K562 (cell line): Measurements from ENCODE around the gene PACRG. TPM values are rescaled to one million over a fixed set of nuclear protein-coding genes. Genes with fewer than 3 reads are reported as not detected.

Experiments
- ATF7 ChIP-seq: fragments of 450-650 bp; IDR thresholded peaks from 2 replicates; pipeline ENCODE4 v1.7.1; 2014; ENCODE audit warnings: mild to moderate bottlenecking, moderate library complexity
- BDP1 ChIP-seq: IDR thresholded peaks from 3 replicates; pipeline ENCODE4 v1.6.1; 2011; ENCODE audit not compliant: insufficient read length, insufficient read depth
- FOSL1 ChIP-seq: fragments of 200-800 bp; sonication (Bioruptor generic); conservative IDR thresholded peaks from 2 replicates; pipeline ENCODE4 v1.6.1; 2016; ENCODE audit warnings: missing genetic modification characterization, missing compliant biosample characterization
- FOXK2 ChIP-seq, 2 experiments: fragments of 450-650 bp; IDR thresholded peaks in 1 of 2; conservative IDR thresholded peaks in 1 of 2; 2 replicates each; pipeline ENCODE4 v1.6.1; 2016; ENCODE audit warnings: low read depth in 2 of 2, mild to moderate bottlenecking in 1 of 2
- HNRNPK ChIP-seq: fragments of 200-400 bp; formaldehyde crosslinking; IDR thresholded peaks from one replicate; pipeline ENCODE4 v1.6.1; 2018; ENCODE audit warnings: mild to moderate bottlenecking, low read depth, low read length; ENCODE audit not compliant: poor library complexity, severe bottlenecking
- SPI1 ChIP-seq: IDR thresholded peaks from 2 replicates; pipeline ENCODE4 v1.6.1; 2011; ENCODE audit warnings: low read depth, low read length, control low read depth, borderline replicate concordance
- SRF ChIP-seq, 2 experiments: fragments of 250-450, 450-650 bp in 1 of 2; sonication (Bioruptor Pico) in 1 of 2; sonication (generic) in 1 of 2; formaldehyde crosslinking; IDR thresholded peaks; 2 replicates each; pipeline versions ENCODE4 v1.5.0 to v1.5.1; 2020 to 2022; ENCODE audit warnings: mild to moderate bottlenecking in 1 of 2, missing genetic modification reagents in 1 of 2
- STAT5A ChIP-seq: IDR thresholded peaks from 2 replicates; pipeline ENCODE4 v1.6.1; 2012; ENCODE audit warnings: low read length, inconsistent platforms, borderline replicate concordance
- TCFL5 ChIP-seq: fragments of 250-450 bp; sonication (Bioruptor Pico); conservative IDR thresholded peaks from 2 replicates; pipeline ENCODE4 v1.6.1; 2021; ENCODE audit warnings: mild to moderate bottlenecking, moderate library complexity, matching md5 sums
- ZBED1 ChIP-seq: IDR thresholded peaks from 2 replicates; pipeline ENCODE4 v1.6.1; 2014
- ZBTB1 ChIP-seq: sonication (generic); formaldehyde crosslinking; IDR thresholded peaks from 2 replicates; pipeline ENCODE4 v1.8.1; 2023; ENCODE audit warnings: missing genetic modification reagents, low read depth, mild to moderate bottlenecking, borderline replicate concordance
- ZNF316 ChIP-seq: fragments of 450-650 bp; IDR thresholded peaks from 2 replicates; pipeline ENCODE4 v1.6.1; 2016
- ZNF407 ChIP-seq: fragments of 450-650 bp; IDR thresholded peaks from 2 replicates; pipeline ENCODE4 v1.6.1; 2016; ENCODE audit warnings: low read depth
- polyA plus RNA-seq, 8 experiments: library from polyadenylated mRNA; depleted of rRNA in 4 of 8; stranded (reverse) in 5 of 8; unstranded in 3 of 8; fragments of >200 nt; fragmentation: Nextera tagmentation in 2 of 8; fragmentation: Illumina TruSeq in 1 of 8; extraction: Ambion mirVana in 2 of 8; extraction: Trizol in 1 of 8; gene quantifications; 2 replicates each; pipeline versions ENCODE4 v1.2.1 to v1.2.3, GENCODE V29; 2011 to 2014; ENCODE audit warnings: inconsistent platforms in 1 of 8, missing spikeins in 1 of 8
- total RNA-seq, 7 experiments: library from RNA; depleted of rRNA in 6 of 7; stranded (reverse); fragments of >200 nt in 6 of 7; fragmentation: Illumina TruSeq in 2 of 7; extraction: Trizol in 2 of 7; gene quantifications; 2 replicates each; pipeline versions ENCODE4 v1.2.1 to v1.2.3, GENCODE V29; 2011 to 2021; ENCODE audit warnings: low replicate concordance in 1 of 7
- TF ChIP-seq, protein P1 (sequence below), 2 experiments: fragments of 150-350 bp in 1 of 2; IDR thresholded peaks; 2 replicates each; pipeline ENCODE4 v1.6.1; 2012 to 2016; ENCODE audit warnings: low read depth in 2 of 2, low read length in 2 of 2, mild to moderate bottlenecking in 1 of 2, moderate library complexity in 1 of 2

Gene PACRG
- total and polyA plus RNA-seq, 9 of the 15 experiments (the other 6 are each of a cell fraction or from before 2014, with no cell fraction given): 0.04 TPM; not detected in 8

DNA sequence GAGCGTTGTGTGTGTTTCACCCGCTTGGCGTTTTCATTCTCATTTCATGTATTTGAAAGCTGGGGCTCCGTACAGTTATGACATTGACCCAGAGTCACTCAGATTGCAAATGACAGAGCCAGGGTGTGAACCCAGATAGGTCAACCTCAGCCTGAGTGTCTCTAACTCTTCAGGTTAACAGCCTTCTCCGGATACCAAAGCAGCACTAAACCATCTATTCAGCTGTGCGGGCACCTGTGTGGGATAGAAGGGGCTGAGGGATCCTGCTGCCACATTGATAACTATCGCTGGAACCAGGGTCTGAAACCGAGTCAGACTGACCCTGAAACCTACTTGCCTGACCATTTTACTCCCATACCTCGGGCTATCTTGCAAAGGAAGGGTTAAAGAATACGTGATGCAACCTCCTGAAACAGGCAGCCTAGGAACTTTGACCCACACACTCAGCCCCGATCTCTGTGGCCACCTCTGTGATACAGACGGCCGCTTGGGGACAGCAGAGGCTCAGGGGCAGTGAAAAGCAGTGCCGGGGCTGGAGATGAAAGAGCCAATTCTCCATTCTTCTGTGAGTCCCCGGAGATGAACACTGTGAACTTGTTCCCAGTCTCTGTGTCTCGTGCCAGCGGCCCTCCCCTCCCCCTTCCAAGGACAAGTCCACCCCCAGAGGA lies 453.2 kb downstream of the PACRG start (continued):
- TF ChIP-seq SRF (CRISPR knock-in tag; IDR thresholded peaks at IDR 0.05): no peak
- TF ChIP-seq HNRNPK: no peak
- no peak for TF ChIP-seq BDP1
- no peak for TF ChIP-seq ZBTB1 (CRISPR knock-in tag)
- TF ChIP-seq ZBED1: no peak
- no peak; the same call in 1 of the 2 replicates for TF ChIP-seq STAT5A
- no peak for TF ChIP-seq ZNF407
- TF ChIP-seq SPI1: no peak
- TF ChIP-seq ATF7: peak; percentile 94
- TF ChIP-seq ZNF316: no peak
- TF ChIP-seq FOSL1 (tag): peak; percentile 57; the same call in 1 of the 2 replicates
- TF ChIP-seq FOXK2 (conservative IDR thresholded peaks at IDR 0.05 in 1 of 2, IDR thresholded peaks at IDR 0.05 in 1 of 2; ENCODE audit: low read depth in 2 of 2): no peak
- peak; percentile 75 for TF ChIP-seq TCFL5
- TF ChIP-seq, protein P1, sequence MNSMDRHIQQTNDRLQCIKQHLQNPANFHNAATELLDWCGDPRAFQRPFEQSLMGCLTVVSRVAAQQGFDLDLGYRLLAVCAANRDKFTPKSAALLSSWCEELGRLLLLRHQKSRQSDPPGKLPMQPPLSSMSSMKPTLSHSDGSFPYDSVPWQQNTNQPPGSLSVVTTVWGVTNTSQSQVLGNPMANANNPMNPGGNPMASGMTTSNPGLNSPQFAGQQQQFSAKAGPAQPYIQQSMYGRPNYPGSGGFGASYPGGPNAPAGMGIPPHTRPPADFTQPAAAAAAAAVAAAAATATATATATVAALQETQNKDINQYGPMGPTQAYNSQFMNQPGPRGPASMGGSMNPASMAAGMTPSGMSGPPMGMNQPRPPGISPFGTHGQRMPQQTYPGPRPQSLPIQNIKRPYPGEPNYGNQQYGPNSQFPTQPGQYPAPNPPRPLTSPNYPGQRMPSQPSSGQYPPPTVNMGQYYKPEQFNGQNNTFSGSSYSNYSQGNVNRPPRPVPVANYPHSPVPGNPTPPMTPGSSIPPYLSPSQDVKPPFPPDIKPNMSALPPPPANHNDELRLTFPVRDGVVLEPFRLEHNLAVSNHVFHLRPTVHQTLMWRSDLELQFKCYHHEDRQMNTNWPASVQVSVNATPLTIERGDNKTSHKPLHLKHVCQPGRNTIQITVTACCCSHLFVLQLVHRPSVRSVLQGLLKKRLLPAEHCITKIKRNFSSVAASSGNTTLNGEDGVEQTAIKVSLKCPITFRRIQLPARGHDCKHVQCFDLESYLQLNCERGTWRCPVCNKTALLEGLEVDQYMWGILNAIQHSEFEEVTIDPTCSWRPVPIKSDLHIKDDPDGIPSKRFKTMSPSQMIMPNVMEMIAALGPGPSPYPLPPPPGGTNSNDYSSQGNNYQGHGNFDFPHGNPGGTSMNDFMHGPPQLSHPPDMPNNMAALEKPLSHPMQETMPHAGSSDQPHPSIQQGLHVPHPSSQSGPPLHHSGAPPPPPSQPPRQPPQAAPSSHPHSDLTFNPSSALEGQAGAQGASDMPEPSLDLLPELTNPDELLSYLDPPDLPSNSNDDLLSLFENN (IDR thresholded peaks at IDR 0.05; ENCODE audit: low read depth in 2 of 2, low read length in 2 of 2): peak in 1 of 2 experiments; percentile 68; a peak in 1 of 4 replicates
